SKM-1 treated with dmso at 0.1 percent for 144 hours (cell line): Measurements from ENCODE around the gene TNNI3.

Experiments
- DNase-seq: peaks from one replicate; lab custom pipeline; 2025; ENCODE audit not compliant: unreplicated experiment; lab: John Stamatoyannopoulos, UW

TNNI3 gene

GRCh38 chr19:55147545-55148251 lies 9.8 kb downstream of the TNNI3 start:
- DNase-seq = no peak

- no peak for DNase-seq
Observed at GRCh38 chr19:55146705-55147273, 10.7 kb downstream of the TNNI3 start.

- peak; percentile 46 for DNase-seq
Observed at GRCh38 chr19:55146078-55146704, 11.3 kb downstream of the TNNI3 start.

GRCh38 chr19:55145232-55145631 lies 12.3 kb downstream of the TNNI3 start:
- peak; percentile 71 for DNase-seq

- no peak for DNase-seq
Observed at GRCh38 chr19:55141696-55142095, 15.8 kb downstream of the TNNI3 start.

GRCh38 chr19:55137915-55138314 lies 19.6 kb downstream of the TNNI3 start:
- no peak for DNase-seq

GRCh38 chr19:55136399-55137102 lies 21.0 kb downstream of the TNNI3 start:
- DNase-seq = no peak

- no peak for DNase-seq
Observed at GRCh38 chr19:55134736-55135135, 22.8 kb downstream of the TNNI3 start.

GRCh38 chr19:55133639-55134444 lies 23.7 kb downstream of the TNNI3 start:
- DNase-seq = no peak

GRCh38 chr19:55132453-55133129 lies 24.9 kb downstream of the TNNI3 start:
- no peak for DNase-seq

GRCh38 chr19:55131421-55131820 lies 26.1 kb downstream of the TNNI3 start:
- DNase-seq = no peak

- no peak for DNase-seq
Observed at GRCh38 chr19:55119053-55119452, 38.5 kb downstream of the TNNI3 start.

GRCh38 chr19:55118401-55118991 lies 39.0 kb downstream of the TNNI3 start:
- no peak for DNase-seq

GRCh38 chr19:55117663-55118391 lies 39.7 kb downstream of the TNNI3 start:
- DNase-seq = peak; percentile 80

- no peak for DNase-seq
Observed at GRCh38 chr19:55116859-55117662, 40.5 kb downstream of the TNNI3 start, which contains the start of gene PPP1R12C. Gene PPP1R12C (minus strand): TSS chr19:55117637. CDS start chr19:55117543, 94 bp downstream.

- DNase-seq = peak; percentile 38
Observed at GRCh38 chr19:55116232-55116858, 41.2 kb downstream of the TNNI3 start.

GRCh38 chr19:55115446-55116065 lies 42.0 kb downstream of the TNNI3 start:
- no peak for DNase-seq
